IPS DF 6.9 (cell line): Measurements from ENCODE around the gene YTHDC2.
A peak's percentile ranks its signal among the peaks of the same experiment; 100 is the strongest.

Experiments used
- DNase-seq: peaks from one replicate; pipeline ENCODE4 v3.0.0-alpha.2; 2013; ENCODE audit warnings: low read depth, low spot score
- H3K27ac ChIP-seq: one replicate; pipeline ENCODE4 v1.5.1; 2013; ENCODE audit warnings: low read length, control low read depth
- H3K27me3 ChIP-seq: 2 replicates; pipeline ENCODE4 v1.6.1; 2013; ENCODE audit warnings: mild to moderate bottlenecking, low read length; ENCODE audit not compliant: control insufficient read depth, insufficient read depth
- H3K36me3 ChIP-seq: 2 replicates; pipeline ENCODE4 v1.6.1; 2013; ENCODE audit warnings: low read length; ENCODE audit not compliant: control insufficient read depth, insufficient read depth
- H3K4me1 ChIP-seq: 2 replicates; pipeline ENCODE4 v1.6.1; 2013; ENCODE audit warnings: low read length; ENCODE audit not compliant: control insufficient read depth, insufficient read depth
- H3K4me3 ChIP-seq: 2 replicates; pipeline ENCODE4 v1.5.1; 2013; ENCODE audit warnings: mild to moderate bottlenecking, low read length
- H3K9me3 ChIP-seq: 2 replicates; pipeline ENCODE4 v1.6.1; 2013; ENCODE audit warnings: low read length, inconsistent platforms; ENCODE audit not compliant: control insufficient read depth, insufficient read depth
- WGBS: extraction: QIAGEN DNeasy Blood & Tissue Kit; methylation state at CpG from one replicate; pipeline ENCODE4 v1.1.7; 2013; ENCODE audit warnings: mixed read lengths, missing lambda C conversion rate; ENCODE audit not compliant: insufficient read length, insufficient coverage; 5-methylcytosine and 5-hydroxymethylcytosine counted together

Gene YTHDC2

GRCh38 chr5:113491022-113491421, 22.5 kb upstream of the YTHDC2 start:
- no CpG with 5 or more reads among the region's 2 CpGs for WGBS
- Histone ChIP-seq H3K27me3 (peaks cover 4% of the 10 kb centered on the region; the same call in 1 of the 2 replicates), H3K4me3 (no peak overlapping the region), H3K36me3 (no peaks in the 10 kb centered on the region; the same call in none of the 2 replicates), H3K9me3 (no peaks in the 10 kb centered on the region; the same call in 1 of the 2 replicates), H3K4me1 (no peaks in the 10 kb centered on the region), H3K27ac (no peak overlapping the region)
- DNase-seq, result no peak

- no peak for DNase-seq
- Histone ChIP-seq H3K27ac (no peak overlapping the region), H3K27me3 (no peaks in the 10 kb centered on the region; the same call in 1 of the 2 replicates), H3K36me3 (no peaks in the 10 kb centered on the region; the same call in none of the 2 replicates), H3K4me1 (no peaks in the 10 kb centered on the region), H3K9me3 (no peaks in the 10 kb centered on the region; the same call in 1 of the 2 replicates), H3K4me3 (no peak overlapping the region)
- WGBS, result no CpG with 5 or more reads among the region's 1 CpG
Measured at GRCh38 chr5:113493446-113493845, 20.0 kb upstream of the YTHDC2 start.

- Histone ChIP-seq H3K4me1 (no peaks in the 10 kb centered on the region), H3K36me3 (no peaks in the 10 kb centered on the region; the same call in 1 of the 2 replicates), H3K4me3 (no peak overlapping the region), H3K27ac (no peak overlapping the region), H3K27me3 (no peaks in the 10 kb centered on the region), H3K9me3 (no peaks in the 10 kb centered on the region; the same call in 1 of the 2 replicates)
- WGBS, result no CpG with 5 or more reads among the region's 1 CpG
- no peak for DNase-seq
Measured at GRCh38 chr5:113495422-113495841, 18.1 kb upstream of the YTHDC2 start.

- Histone ChIP-seq H3K4me3 (no peak overlapping the region), H3K36me3 (no peaks in the 10 kb centered on the region), H3K9me3 (no peaks in the 10 kb centered on the region), H3K4me1 (no peaks in the 10 kb centered on the region), H3K27me3 (no peaks in the 10 kb centered on the region), H3K27ac (no peak overlapping the region)
- WGBS, result no CpG with 5 or more reads among the region's 3 CpGs
- no peak for DNase-seq
Measured at GRCh38 chr5:113502073-113502472, 11.4 kb upstream of the YTHDC2 start.

- WGBS, result no CpG with 5 or more reads among the region's 1 CpG
- H3K27ac ChIP-seq, result no peak overlapping the region
- no peaks in the 10 kb centered on the region for H3K36me3 ChIP-seq
- H3K4me1 ChIP-seq, result no peaks in the 10 kb centered on the region
- H3K27me3 ChIP-seq, result no peaks in the 10 kb centered on the region
- no peaks in the 10 kb centered on the region for H3K9me3 ChIP-seq
- no peak for DNase-seq
- H3K4me3 ChIP-seq, result no peak overlapping the region
Measured at GRCh38 chr5:113503146-113503545, 10.3 kb upstream of the YTHDC2 start.

GRCh38 chr5:113505181-113505580, 8.3 kb upstream of the YTHDC2 start:
- Histone ChIP-seq H3K27me3 (no peaks in the 10 kb centered on the region), H3K36me3 (no peaks in the 10 kb centered on the region), H3K4me1 (no peaks in the 10 kb centered on the region), H3K27ac (no peak overlapping the region), H3K9me3 (no peaks in the 10 kb centered on the region), H3K4me3 (no peak overlapping the region)
- no peak for DNase-seq
- no CpG with 5 or more reads among the region's 5 CpGs for WGBS

GRCh38 chr5:113507601-113508000, 5.9 kb upstream of the YTHDC2 start:
- H3K27ac ChIP-seq, result no peak overlapping the region
- no peaks in the 10 kb centered on the region; the same call in 1 of the 2 replicates for H3K27me3 ChIP-seq
- no peak for DNase-seq
- H3K36me3 ChIP-seq, result no peaks in the 10 kb centered on the region
- H3K9me3 ChIP-seq, result no peaks in the 10 kb centered on the region
- no peaks in the 10 kb centered on the region for H3K4me1 ChIP-seq
- H3K4me3 ChIP-seq, result no peak overlapping the region

- DNase-seq, result no peak
- Histone ChIP-seq H3K4me1 (no peaks in the 10 kb centered on the region), H3K4me3 (no peak overlapping the region), H3K27ac (no peak overlapping the region), H3K27me3 (no peaks in the 10 kb centered on the region; the same call in 1 of the 2 replicates), H3K36me3 (no peaks in the 10 kb centered on the region), H3K9me3 (no peaks in the 10 kb centered on the region)
Measured at GRCh38 chr5:113508756-113509155, 4.7 kb upstream of the YTHDC2 start.

- no peaks in the 10 kb centered on the region for H3K9me3 ChIP-seq
- no CpG with 5 or more reads among the region's 6 CpGs for WGBS
- no peak for DNase-seq
Measured at GRCh38 chr5:113510836-113511451, 2.5 kb upstream of the YTHDC2 start.

GRCh38 chr5:113512341-113512740, 1.2 kb upstream of the YTHDC2 start:
- Histone ChIP-seq H3K4me1 (peaks cover 3% of the 10 kb centered on the region; the same call in 1 of the 2 replicates), H3K27me3 (no peaks in the 10 kb centered on the region; the same call in 1 of the 2 replicates), H3K4me3 (no peak overlapping the region), H3K27ac (no peak overlapping the region), H3K9me3 (no peaks in the 10 kb centered on the region), H3K36me3 (no peaks in the 10 kb centered on the region)
- DNase-seq, result no peak
- no CpG with 5 or more reads among the region's 3 CpGs for WGBS

More at GRCh38 chr5:113510836-113511451, 2.5 kb upstream of the YTHDC2 start:
- H3K27ac ChIP-seq, result no peak overlapping the region
- H3K4me1 ChIP-seq, result peaks cover 3% of the 10 kb centered on the region; the same call in 1 of the 2 replicates
- no peaks in the 10 kb centered on the region; the same call in 1 of the 2 replicates for H3K27me3 ChIP-seq
- no peak overlapping the region for H3K4me3 ChIP-seq
- no peaks in the 10 kb centered on the region for H3K36me3 ChIP-seq

GRCh38 chr5:113514289-113514635, 768 bp downstream of the YTHDC2 start:
- H3K27me3 ChIP-seq, result no peaks in the 10 kb centered on the region; the same call in 1 of the 2 replicates
- no peak overlapping the region for H3K27ac ChIP-seq
- no CpG with 5 or more reads among the region's 9 CpGs for WGBS
- no peak for DNase-seq
- H3K9me3 ChIP-seq, result no peaks in the 10 kb centered on the region
- H3K4me3 ChIP-seq, result peak overlapping the region; percentile 70; the same call in 1 of the 2 replicates
- H3K36me3 ChIP-seq, result no peaks in the 10 kb centered on the region
- peaks cover 3% of the 10 kb centered on the region; the same call in 1 of the 2 replicates for H3K4me1 ChIP-seq
